ENCODE results near the gene KRTAP12-3.

DNA sequence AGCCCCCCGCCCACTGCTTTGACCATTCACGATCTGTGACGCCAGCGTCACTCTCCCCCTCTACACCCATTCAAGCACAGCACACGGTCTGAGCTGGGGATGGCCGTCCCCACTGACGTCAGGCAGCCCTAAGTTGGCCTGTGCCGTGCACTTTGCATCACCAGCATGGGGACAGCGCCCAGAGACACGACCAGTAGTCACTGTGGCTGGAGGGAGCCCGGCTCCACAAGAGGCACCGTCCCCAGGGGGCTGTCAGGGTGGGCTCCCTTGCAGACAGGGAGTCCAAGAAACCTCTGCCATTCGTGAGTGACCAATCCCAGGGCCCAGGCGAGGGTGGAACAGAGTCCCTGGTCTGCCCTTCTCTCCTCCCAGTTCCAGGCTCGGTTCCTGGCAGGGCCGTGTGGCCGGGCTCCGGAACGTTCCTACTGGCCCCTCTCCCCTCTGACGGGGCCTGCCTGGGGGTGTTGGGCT, 43.5 kb upstream of the KRTAP12-3 start:
- TF ChIP-seq EZH2 (IDR thresholded peaks at IDR 0.05), result no peak
- no peak for TF ChIP-seq POLR2AphosphoS5 (IDR thresholded peaks at IDR 0.05; ENCODE audit: borderline replicate concordance, low read depth, low read length)

Data from SK-N-MC (cell line).